22Rv1 (cell line): ENCODE measurements around the gene HECTD1.
"Not testable (repeated sequence)": the region's sequence is repeated elsewhere in the genome, so short reads cannot be mapped to it uniquely, and the experiment has no call there.

Experiments used
- H3K27ac ChIP-seq: fragments of 450-650 bp; 2 replicates; pipeline ENCODE4 v1.5.1; 2017
- ZFX ChIP-seq: fragments of 450-650 bp; IDR thresholded peaks from 2 replicates; pipeline ENCODE4 v1.6.1; 2017; ENCODE audit warnings: antibody characterized with exemption, borderline replicate concordance
- TF ChIP-seq, protein P1 (sequence below): fragments of 450-650 bp; IDR thresholded peaks from 2 replicates; pipeline ENCODE4 v1.5.1; 2017; ENCODE audit warnings: mild to moderate bottlenecking

The HECTD1 gene

GRCh38 chr14:31200702-31200990, 6.9 kb downstream of the HECTD1 start:
- TF ChIP-seq, protein P1, sequence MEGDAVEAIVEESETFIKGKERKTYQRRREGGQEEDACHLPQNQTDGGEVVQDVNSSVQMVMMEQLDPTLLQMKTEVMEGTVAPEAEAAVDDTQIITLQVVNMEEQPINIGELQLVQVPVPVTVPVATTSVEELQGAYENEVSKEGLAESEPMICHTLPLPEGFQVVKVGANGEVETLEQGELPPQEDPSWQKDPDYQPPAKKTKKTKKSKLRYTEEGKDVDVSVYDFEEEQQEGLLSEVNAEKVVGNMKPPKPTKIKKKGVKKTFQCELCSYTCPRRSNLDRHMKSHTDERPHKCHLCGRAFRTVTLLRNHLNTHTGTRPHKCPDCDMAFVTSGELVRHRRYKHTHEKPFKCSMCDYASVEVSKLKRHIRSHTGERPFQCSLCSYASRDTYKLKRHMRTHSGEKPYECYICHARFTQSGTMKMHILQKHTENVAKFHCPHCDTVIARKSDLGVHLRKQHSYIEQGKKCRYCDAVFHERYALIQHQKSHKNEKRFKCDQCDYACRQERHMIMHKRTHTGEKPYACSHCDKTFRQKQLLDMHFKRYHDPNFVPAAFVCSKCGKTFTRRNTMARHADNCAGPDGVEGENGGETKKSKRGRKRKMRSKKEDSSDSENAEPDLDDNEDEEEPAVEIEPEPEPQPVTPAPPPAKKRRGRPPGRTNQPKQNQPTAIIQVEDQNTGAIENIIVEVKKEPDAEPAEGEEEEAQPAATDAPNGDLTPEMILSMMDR: no peak
- TF ChIP-seq ZFX: no peak
- H3K27ac ChIP-seq: no peak overlapping the region

DNA sequence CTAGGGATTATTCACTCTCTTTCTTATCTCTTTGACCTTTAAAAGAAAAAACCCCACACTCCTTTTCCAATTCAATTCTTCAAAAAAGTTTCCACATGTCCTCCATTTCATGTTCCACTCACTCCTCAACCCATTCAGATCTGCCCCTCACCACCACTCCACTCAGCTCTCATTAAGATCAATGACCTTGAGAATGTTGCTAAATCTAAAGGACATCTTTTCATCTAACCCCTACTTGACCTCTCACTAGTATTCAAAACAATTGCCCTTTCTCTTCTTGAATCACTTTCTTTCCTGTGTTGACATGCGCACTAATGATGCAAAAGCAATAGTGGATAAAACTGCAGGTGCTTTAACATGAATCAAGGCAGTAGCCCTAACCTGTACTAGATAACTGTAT, 9.9 kb downstream of the HECTD1 start:
- TF ChIP-seq, protein P1: no peak
- TF ChIP-seq ZFX: no peak
- no peak overlapping the region for H3K27ac ChIP-seq

- TF ChIP-seq, protein P1: no peak
- no peak for TF ChIP-seq ZFX
- no peak overlapping the region for H3K27ac ChIP-seq
Measured at GRCh38 chr14:31196839-31197492, 10.6 kb downstream of the HECTD1 start.

- no peak for TF ChIP-seq ZFX
- TF ChIP-seq, protein P1: no peak
Measured at GRCh38 chr14:31194661-31195060, 12.9 kb downstream of the HECTD1 start.

GRCh38 chr14:31194095-31194494, 13.5 kb downstream of the HECTD1 start:
- H3K27ac ChIP-seq: no peak overlapping the region
- TF ChIP-seq ZFX: no peak
- TF ChIP-seq, protein P1: no peak

More at GRCh38 chr14:31194661-31195060, 12.9 kb downstream of the HECTD1 start:
- no peak overlapping the region for H3K27ac ChIP-seq

GRCh38 chr14:31192544-31192943, 15.0 kb downstream of the HECTD1 start:
- H3K27ac ChIP-seq: not testable (repeated sequence)

DNA sequence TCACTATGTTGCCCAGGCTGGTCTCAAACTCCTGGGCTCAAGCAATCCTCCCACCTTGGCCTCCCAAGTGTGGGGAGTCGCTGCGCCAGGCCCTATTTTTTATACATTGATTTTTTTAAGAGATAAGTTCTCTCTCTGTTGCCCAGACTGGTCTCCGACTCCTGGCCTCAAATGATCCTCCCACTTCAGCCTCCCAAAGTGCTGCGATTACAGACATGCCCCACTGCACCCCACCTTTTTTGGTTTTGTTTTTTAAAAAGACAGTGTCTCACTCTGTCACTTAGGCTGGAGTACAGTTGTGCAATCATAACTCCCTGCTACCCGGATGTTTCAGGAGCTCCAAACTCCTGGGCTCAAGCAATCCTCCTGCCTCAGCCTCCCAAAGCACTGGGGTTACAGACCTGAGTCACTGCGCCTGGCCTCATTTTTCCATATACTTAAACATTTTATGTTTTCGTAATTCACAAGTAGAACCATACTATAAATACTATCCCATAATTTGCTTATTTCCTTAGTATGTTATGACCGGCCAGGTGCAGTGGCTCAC, 16.8 kb downstream of the HECTD1 start:
- no peak overlapping the region for H3K27ac ChIP-seq
- TF ChIP-seq, protein P1: no peak
- TF ChIP-seq ZFX: no peak

DNA sequence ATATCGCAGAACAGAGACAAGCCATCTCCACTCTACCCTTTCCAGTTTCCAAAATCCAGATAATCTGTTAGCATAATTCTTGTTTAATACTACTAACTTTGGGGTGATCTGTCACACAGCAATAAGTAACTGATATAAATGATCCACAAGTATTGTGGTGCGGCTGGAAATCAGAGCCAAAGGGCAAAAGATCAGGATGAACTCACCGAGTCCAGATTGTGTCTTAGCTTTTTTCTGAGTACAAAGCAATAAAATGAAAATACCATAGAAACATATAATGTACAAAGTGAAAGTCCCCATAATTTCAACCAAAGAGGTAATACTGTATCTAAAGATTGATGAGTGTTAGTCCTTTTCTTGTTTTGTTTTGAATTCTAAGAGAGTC, 17.4 kb downstream of the HECTD1 start:
- TF ChIP-seq, protein P1: no peak
- no peak for TF ChIP-seq ZFX
- no peak overlapping the region for H3K27ac ChIP-seq
